Brain pericyte (primary cell): ENCODE data around the gene NTN4.
A peak's percentile ranks its signal among the peaks of the same experiment; 100 is the strongest.
"Not testable (repeated sequence)": the region's sequence is repeated elsewhere in the genome, so short reads cannot be mapped to it uniquely, and the experiment has no call there.

Experiments
- DNase-seq: peaks from one replicate; pipeline ENCODE4 v3.0.0-alpha.2; 2012; ENCODE audit warnings: low read depth, low spot score

Gene NTN4

GRCh38 chr12:95796225-95796981 lies 5.8 kb upstream of the NTN4 start:
- DNase-seq, result no peak

- no peak for DNase-seq
Measured at GRCh38 chr12:95790917-95791849, 619 bp upstream of the NTN4 start.

GRCh38 chr12:95789126-95790032 lies 1.2 kb downstream of the NTN4 start:
- DNase-seq, result no peak

- no peak for DNase-seq
Measured at GRCh38 chr12:95788637-95789036, 1.9 kb downstream of the NTN4 start.

GRCh38 chr12:95787274-95787818 lies 3.2 kb downstream of the NTN4 start:
- no peak for DNase-seq

- no peak for DNase-seq
Measured at GRCh38 chr12:95784915-95785314, 5.6 kb downstream of the NTN4 start.

GRCh38 chr12:95784286-95784685 lies 6.3 kb downstream of the NTN4 start:
- no peak for DNase-seq

- DNase-seq, result not testable (repeated sequence)
Measured at GRCh38 chr12:95775466-95775865, 15.1 kb downstream of the NTN4 start.

- DNase-seq, result no peak
Measured at GRCh38 chr12:95774311-95775045, 16.1 kb downstream of the NTN4 start.

- no peak for DNase-seq
Measured at GRCh38 chr12:95773320-95773719, 17.2 kb downstream of the NTN4 start.

GRCh38 chr12:95767703-95768102 lies 22.9 kb downstream of the NTN4 start:
- no peak for DNase-seq

- no peak for DNase-seq
Measured at GRCh38 chr12:95766356-95767019, 24.1 kb downstream of the NTN4 start.

GRCh38 chr12:95764848-95765247 lies 25.7 kb downstream of the NTN4 start:
- DNase-seq, result no peak

GRCh38 chr12:95763809-95764253 lies 26.7 kb downstream of the NTN4 start:
- peak; percentile 68 for DNase-seq

- DNase-seq, result no peak
Measured at GRCh38 chr12:95762123-95762785, 28.3 kb downstream of the NTN4 start.

- DNase-seq, result no peak
Measured at GRCh38 chr12:95760371-95760770, 30.2 kb downstream of the NTN4 start.

GRCh38 chr12:95759718-95760117 lies 30.8 kb downstream of the NTN4 start:
- DNase-seq, result no peak

GRCh38 chr12:95759039-95759438 lies 31.5 kb downstream of the NTN4 start:
- no peak for DNase-seq

- DNase-seq, result no peak
Measured at GRCh38 chr12:95756362-95756761, 34.2 kb downstream of the NTN4 start.
